ENCODE data around the gene NFIA.
A peak's percentile ranks its signal among the peaks of the same experiment; 100 is the strongest.

The NFIA gene

GRCh38 chr1:61190153-61190552, 107.8 kb downstream of the NFIA start:
- no peak for DNase-seq

- no peak for DNase-seq
Observed at GRCh38 chr1:61190618-61191432, 108.5 kb downstream of the NFIA start.

GRCh38 chr1:61191433-61191720, 109.0 kb downstream of the NFIA start:
- no peak for DNase-seq

- no peak for DNase-seq
Observed at GRCh38 chr1:61192663-61193330, 110.4 kb downstream of the NFIA start.

- no peak for DNase-seq
Observed at GRCh38 chr1:61193808-61194207, 111.4 kb downstream of the NFIA start.

GRCh38 chr1:61198554-61198953, 116.2 kb downstream of the NFIA start:
- peak; percentile 94 for DNase-seq

GRCh38 chr1:61201035-61201434, 118.7 kb downstream of the NFIA start:
- no peak for DNase-seq

- no peak for DNase-seq
Observed at GRCh38 chr1:61202854-61203598, 120.7 kb downstream of the NFIA start.

GRCh38 chr1:61204528-61204927, 122.2 kb downstream of the NFIA start:
- no peak for DNase-seq

GRCh38 chr1:61207416-61207815, 125.1 kb downstream of the NFIA start:
- DNase-seq = no peak

GRCh38 chr1:61208172-61208571, 125.8 kb downstream of the NFIA start:
- no peak for DNase-seq

- DNase-seq = no peak
Observed at GRCh38 chr1:61208831-61209230, 126.5 kb downstream of the NFIA start.

- no peak for DNase-seq
Observed at GRCh38 chr1:61210435-61211154, 128.2 kb downstream of the NFIA start.

- DNase-seq = no peak
Observed at GRCh38 chr1:61213245-61214011, 131.1 kb downstream of the NFIA start.

- no peak for DNase-seq
Observed at GRCh38 chr1:61215119-61215518, 132.8 kb downstream of the NFIA start.

- DNase-seq = no peak
Observed at GRCh38 chr1:61215676-61216289, 133.4 kb downstream of the NFIA start.

GRCh38 chr1:61220536-61220935, 138.2 kb downstream of the NFIA start:
- no peak for DNase-seq

- no peak for DNase-seq
Observed at GRCh38 chr1:61221642-61222041, 139.3 kb downstream of the NFIA start.

- DNase-seq = peak; percentile 34
Observed at GRCh38 chr1:61222240-61222639, 139.9 kb downstream of the NFIA start.

GRCh38 chr1:61223140-61223539, 140.8 kb downstream of the NFIA start:
- no peak for DNase-seq

GRCh38 chr1:61224609-61225008, 142.2 kb downstream of the NFIA start:
- DNase-seq = peak; percentile 62

- no peak for DNase-seq
Observed at GRCh38 chr1:61225478-61225877, 143.1 kb downstream of the NFIA start.

Measured in DMS 273 treated with DMSO at 0.1 percent for 48 hours (cell line).